OCI-LY3 (cell line): ENCODE results near the gene MYL10.

ENCODE experiments used
- H2AFZ ChIP-seq: fragments of 200-600, 300-600 bp; shearing (Covaris generic); 2 replicates; pipeline ENCODE4 v1.6.0; 2014; ENCODE audit warnings: antibody characterized with exemption, low read depth, low read length
- H3K27ac ChIP-seq: fragments of 200-600, 300-600 bp; sonication (generic); 2 replicates; pipeline ENCODE4 v1.5.1; 2014; ENCODE audit warnings: mild to moderate bottlenecking, low read length, moderate library complexity, mixed read lengths
- H3K27me3 ChIP-seq: fragments of 200-600, 300-600 bp; sonication (generic); 2 replicates; pipeline ENCODE4 v1.6.1; 2014; ENCODE audit warnings: low read depth, low read length, mixed read lengths
- H3K36me3 ChIP-seq: fragments of 200-600, 300-600 bp; sonication (generic); replicated peaks from 2 replicates; pipeline ENCODE3; 2014; ENCODE audit warnings: low read depth, low read length, mixed read lengths
- H3K4me1 ChIP-seq: fragments of 300-600, 200-600 bp; sonication (generic); 2 replicates; pipeline ENCODE4 v1.6.1; 2014; ENCODE audit warnings: low read length, mixed read lengths
- H3K4me2 ChIP-seq: fragments of 200-600, 300-600 bp; sonication (generic); 2 replicates; pipeline ENCODE4 v1.6.1; 2014; ENCODE audit warnings: low read length, mixed read lengths
- H3K4me3 ChIP-seq: fragments of 300-600, 200-600 bp; sonication (generic); 2 replicates; pipeline ENCODE4 v1.5.1; 2014; ENCODE audit warnings: antibody characterized with exemption, mild to moderate bottlenecking, low read length, moderate library complexity
- H3K79me2 ChIP-seq: fragments of 300-600, 200-600 bp; shearing (Covaris generic); 2 replicates; pipeline ENCODE4 v1.6.1; 2014; ENCODE audit warnings: mild to moderate bottlenecking, low read length, mixed read lengths
- H3K9ac ChIP-seq: fragments of 300-600, 200-600 bp; shearing (Covaris generic); 2 replicates; pipeline ENCODE4 v1.6.0; 2014; ENCODE audit warnings: mild to moderate bottlenecking, low read length, moderate library complexity
- H3K9me3 ChIP-seq: fragments of 200-600, 300-600 bp; shearing (Covaris generic); 2 replicates; pipeline ENCODE4 v1.6.1; 2014; ENCODE audit warnings: low read length, mixed read lengths; ENCODE audit not compliant: insufficient read depth
- H4K20me1 ChIP-seq: fragments of 200-600, 300-600 bp; sonication (generic); 2 replicates; pipeline ENCODE4 v1.6.1; 2016; ENCODE audit warnings: low read length, mixed read lengths; ENCODE audit not compliant: insufficient read depth
- EZH2phosphoT487 ChIP-seq: fragments of 200-600 bp; shearing (Covaris generic); IDR thresholded peaks from 2 replicates; pipeline ENCODE4 v1.6.1; 2018; ENCODE audit warnings: antibody characterized with exemption, mixed run types, low read depth
- TF ChIP-seq, protein P1 (sequence below): fragments of 200-600, 300-600 bp; sonication (generic); IDR thresholded peaks from 2 replicates; pipeline ENCODE4 v1.5.1; 2014; ENCODE audit warnings: antibody characterized with exemption, low read length, low read depth

Gene MYL10

DNA sequence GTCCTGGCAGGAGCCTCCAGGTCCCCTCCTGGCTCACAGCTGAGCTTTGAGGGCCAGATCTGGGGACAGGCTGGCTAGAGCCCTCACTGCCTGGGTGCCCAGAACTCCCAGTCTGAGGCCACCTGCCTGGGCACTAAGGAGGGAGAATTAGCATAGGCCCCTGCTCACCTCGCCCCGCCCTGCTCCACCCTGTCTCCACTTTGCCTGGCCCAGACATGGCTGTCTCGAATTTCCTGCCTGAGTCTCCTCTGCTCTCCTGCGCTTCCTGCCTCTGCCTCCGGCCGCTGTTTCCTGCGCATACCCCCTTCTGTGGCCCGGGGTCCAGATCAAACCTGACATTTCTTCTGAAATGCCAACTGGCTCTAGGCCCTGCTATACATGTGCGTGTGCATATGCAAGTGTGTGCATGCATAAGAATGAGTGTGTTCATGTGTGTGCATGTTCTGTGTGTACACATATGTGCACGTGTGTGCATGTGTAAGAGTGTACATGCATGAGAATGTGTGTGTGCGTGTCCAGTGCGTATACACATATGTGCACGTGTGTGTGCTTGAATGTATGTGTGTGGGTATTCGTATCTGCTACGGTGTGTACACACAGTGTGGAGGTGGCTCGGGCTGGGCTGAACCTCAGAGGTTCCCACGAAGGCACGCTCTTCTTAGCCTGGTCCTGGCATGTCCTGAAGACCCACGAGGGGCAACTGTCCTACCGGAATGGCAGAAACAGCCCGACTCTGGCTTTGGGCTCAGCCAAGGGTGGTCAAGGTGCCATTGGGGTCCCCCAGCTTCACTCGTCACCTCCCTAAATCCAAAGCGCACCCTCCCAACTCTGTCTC lies 64.9 kb downstream of the MYL10 start:
- no peaks in the 10 kb centered on the region for H3K9me3 ChIP-seq
- H3K27me3 ChIP-seq, result peaks cover 7% of the 10 kb centered on the region; the same call in 1 of the 2 replicates
- no peaks in the 10 kb centered on the region for H3K79me2 ChIP-seq
- no peaks in the 10 kb centered on the region for H3K36me3 ChIP-seq
- no peaks in the 10 kb centered on the region for H4K20me1 ChIP-seq
- no peak overlapping the region for H3K9ac ChIP-seq
- H2AFZ ChIP-seq, result no peak overlapping the region
- TF ChIP-seq, protein P1, sequence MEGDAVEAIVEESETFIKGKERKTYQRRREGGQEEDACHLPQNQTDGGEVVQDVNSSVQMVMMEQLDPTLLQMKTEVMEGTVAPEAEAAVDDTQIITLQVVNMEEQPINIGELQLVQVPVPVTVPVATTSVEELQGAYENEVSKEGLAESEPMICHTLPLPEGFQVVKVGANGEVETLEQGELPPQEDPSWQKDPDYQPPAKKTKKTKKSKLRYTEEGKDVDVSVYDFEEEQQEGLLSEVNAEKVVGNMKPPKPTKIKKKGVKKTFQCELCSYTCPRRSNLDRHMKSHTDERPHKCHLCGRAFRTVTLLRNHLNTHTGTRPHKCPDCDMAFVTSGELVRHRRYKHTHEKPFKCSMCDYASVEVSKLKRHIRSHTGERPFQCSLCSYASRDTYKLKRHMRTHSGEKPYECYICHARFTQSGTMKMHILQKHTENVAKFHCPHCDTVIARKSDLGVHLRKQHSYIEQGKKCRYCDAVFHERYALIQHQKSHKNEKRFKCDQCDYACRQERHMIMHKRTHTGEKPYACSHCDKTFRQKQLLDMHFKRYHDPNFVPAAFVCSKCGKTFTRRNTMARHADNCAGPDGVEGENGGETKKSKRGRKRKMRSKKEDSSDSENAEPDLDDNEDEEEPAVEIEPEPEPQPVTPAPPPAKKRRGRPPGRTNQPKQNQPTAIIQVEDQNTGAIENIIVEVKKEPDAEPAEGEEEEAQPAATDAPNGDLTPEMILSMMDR, result no peak
- TF ChIP-seq EZH2phosphoT487, result no peak
- H3K4me3 ChIP-seq, result no peak overlapping the region
- H3K4me1 ChIP-seq, result no peaks in the 10 kb centered on the region
- H3K4me2 ChIP-seq, result no peak overlapping the region
- H3K27ac ChIP-seq, result no peak overlapping the region
